ENCODE data around the gene ZFYVE9. TPM values are rescaled to one million over a fixed set of nuclear protein-coding genes. Genes with fewer than 3 reads are reported as not detected.

Gene ZFYVE9
- total and polyA plus RNA-seq, 5 experiments from 2014 or later, result 1.5 to 14.7 (median 4.3) TPM

Other genes with a start within 250 kb of the ZFYVE9 start
- gene RAB3B, start 151.4 kb upstream of the ZFYVE9 start, total RNA-seq, result under 1 TPM; 0.05 TPM
- under 1 TPM in 1 of 3 donors, not detected in 2; 0.01 TPM for gene RAB3B, start 151.4 kb upstream of the ZFYVE9 start, polyA plus RNA-seq
- 10 to 100 TPM; 16.9 to 19.5 TPM for gene KTI12, start 108.3 kb upstream of the ZFYVE9 start, total RNA-seq
- gene KTI12, start 108.3 kb upstream of the ZFYVE9 start, polyA plus RNA-seq, result 10 to 100 TPM; 42.2 to 47.5 (median 44.0) TPM
- 10 to 100 TPM; 34.3 to 35.3 TPM for gene TXNDC12, start 86.9 kb upstream of the ZFYVE9 start, total RNA-seq
- 10 to 100 TPM; 77.9 to 95.3 (median 84.0) TPM for gene TXNDC12, start 86.9 kb upstream of the ZFYVE9 start, polyA plus RNA-seq
- 10 to 100 TPM; 33.1 to 38.2 TPM for gene BTF3L4, start 85.8 kb upstream of the ZFYVE9 start, total RNA-seq
- 10 to 100 TPM; 61.9 to 71.0 (median 68.4) TPM for gene BTF3L4, start 85.8 kb upstream of the ZFYVE9 start, polyA plus RNA-seq
- 10 to 100 TPM; 87.0 to 96.5 TPM for gene CC2D1B, start 224.1 kb downstream of the ZFYVE9 start, total RNA-seq
- 10 to 100 TPM in 1 of 3 donors, 1 to 10 TPM in 2; 4.2 to 10.5 (median 6.7) TPM for gene CC2D1B, start 224.1 kb downstream of the ZFYVE9 start, polyA plus RNA-seq